ENCODE measurements around the gene GPR18. TPM values are rescaled to one million over a fixed set of nuclear protein-coding genes. Genes with fewer than 3 reads are reported as not detected.

The GPR18 gene
- total RNA-seq, 8 experiments from 2014 or later, result 0.63 to 9.4 (median 1.1) TPM

DNA sequence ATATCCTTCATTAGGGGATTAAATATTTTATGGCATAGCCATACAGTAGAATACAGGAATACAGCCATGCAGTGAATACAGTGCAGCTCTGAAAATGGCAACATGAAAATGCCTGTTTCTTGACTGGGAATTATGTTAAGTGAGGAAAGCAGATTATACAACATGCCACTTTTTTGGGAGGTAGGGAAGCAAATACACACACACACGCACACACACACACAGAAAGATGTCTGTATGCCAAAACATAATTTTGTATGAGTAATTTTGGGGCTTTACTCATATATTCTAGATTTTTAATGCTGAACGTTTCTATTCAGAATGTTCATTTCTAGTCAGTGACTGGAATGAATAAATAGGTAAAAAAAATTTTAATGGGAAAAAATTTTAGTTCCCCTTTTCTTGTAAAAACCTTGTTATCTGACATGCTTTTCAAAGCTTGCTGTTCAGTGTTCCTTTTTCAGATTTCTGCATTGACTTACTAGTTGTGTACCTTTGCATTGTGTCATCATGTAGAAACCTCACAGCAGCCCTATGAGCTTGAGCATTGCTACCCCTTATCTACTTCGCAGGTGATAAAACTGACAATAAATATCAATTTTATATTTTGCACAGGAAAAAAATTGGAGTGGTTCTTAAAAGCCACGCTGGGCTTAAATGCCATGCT is 41.2 kb upstream of the GPR18 start:
- Histone ChIP-seq H3K4me3 (no peak overlapping the region), H3K4me1 (replicated peaks in 1 of 2) (no peaks in the 10 kb centered on the region), H3K27ac (no peak overlapping the region)
- in situ Hi-C loops (cut with MboI; ENCODE audit: low pct_unique_long_range_greater_than_20kb in 2 of 9, low sequenced_read_pairs in 9 of 9, unreplicated experiment in 9 of 9), result no loop called here
- WGBS, 10 experiments, result 86 to 100% (median 96%) methylated on average over 1 to 4 of the region's 4 CpGs; no CpG with 5 or more reads in 1 of the 10 experiments
- no peak for ATAC-seq (replicated peaks in 6 of 8)

- peaks cover 0 to 3% of the 10 kb centered on the region in 2 donors for H3K4me1 ChIP-seq (replicated peaks in 1 of 2)
- no peak overlapping the region for H3K27ac ChIP-seq
- no peak for ATAC-seq (replicated peaks in 6 of 8)
- in situ Hi-C loops (cut with MboI; ENCODE audit: low pct_unique_long_range_greater_than_20kb in 2 of 9, low sequenced_read_pairs in 9 of 9, unreplicated experiment in 9 of 9), result no loop called here
- WGBS, 10 experiments, result 69 to 100% (median 97%) methylated on average over 1 to 2 of the region's 2 CpGs
- H3K4me3 ChIP-seq, result no peak overlapping the region
Measured at GRCh38 chr13:99298056-99298455, 39.9 kb upstream of the GPR18 start.

- in situ Hi-C loops (cut with MboI; ENCODE audit: low pct_unique_long_range_greater_than_20kb in 2 of 9, low sequenced_read_pairs in 9 of 9, unreplicated experiment in 9 of 9), result no loop called here
- ATAC-seq (replicated peaks in 6 of 8), result no peak
- Histone ChIP-seq H3K27ac (no peak overlapping the region), H3K4me1 (replicated peaks in 1 of 2) (peaks cover 0 to 3% of the 10 kb centered on the region in 2 donors), H3K4me3 (no peak overlapping the region)
Measured at GRCh38 chr13:99297331-99297730, 39.2 kb upstream of the GPR18 start.

DNA sequence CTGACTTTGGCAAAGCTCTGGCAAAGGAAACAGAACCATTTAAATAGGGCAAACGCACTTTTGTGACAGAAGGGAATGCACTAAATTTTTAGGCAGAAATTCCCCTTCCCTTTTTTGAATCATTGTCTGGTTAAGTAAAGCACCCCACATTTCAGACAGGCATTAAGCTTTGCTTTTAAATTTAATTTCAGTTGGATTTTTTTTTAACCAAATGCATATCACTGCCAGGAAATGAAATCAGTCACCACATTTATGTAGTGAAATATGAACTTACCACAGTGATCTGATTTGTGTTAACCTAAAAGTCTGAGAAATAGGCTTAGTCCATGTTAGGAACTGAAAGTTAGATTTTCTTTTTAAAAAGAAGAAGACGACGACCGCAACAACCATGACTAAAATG is 38.2 kb upstream of the GPR18 start:
- ATAC-seq (replicated peaks in 6 of 8), result no peak
- Histone ChIP-seq H3K27ac (no peak overlapping the region), H3K4me3 (no peak overlapping the region), H3K4me1 (replicated peaks in 1 of 2) (peaks cover 0 to 3% of the 10 kb centered on the region in 2 donors)
- 94 to 100% (median 97%) methylated on average over 3 to 4 of the region's 4 CpGs for WGBS, 10 experiments
- in situ Hi-C loops (cut with MboI; ENCODE audit: low pct_unique_long_range_greater_than_20kb in 2 of 9, low sequenced_read_pairs in 9 of 9, unreplicated experiment in 9 of 9), result no loop called here

DNA sequence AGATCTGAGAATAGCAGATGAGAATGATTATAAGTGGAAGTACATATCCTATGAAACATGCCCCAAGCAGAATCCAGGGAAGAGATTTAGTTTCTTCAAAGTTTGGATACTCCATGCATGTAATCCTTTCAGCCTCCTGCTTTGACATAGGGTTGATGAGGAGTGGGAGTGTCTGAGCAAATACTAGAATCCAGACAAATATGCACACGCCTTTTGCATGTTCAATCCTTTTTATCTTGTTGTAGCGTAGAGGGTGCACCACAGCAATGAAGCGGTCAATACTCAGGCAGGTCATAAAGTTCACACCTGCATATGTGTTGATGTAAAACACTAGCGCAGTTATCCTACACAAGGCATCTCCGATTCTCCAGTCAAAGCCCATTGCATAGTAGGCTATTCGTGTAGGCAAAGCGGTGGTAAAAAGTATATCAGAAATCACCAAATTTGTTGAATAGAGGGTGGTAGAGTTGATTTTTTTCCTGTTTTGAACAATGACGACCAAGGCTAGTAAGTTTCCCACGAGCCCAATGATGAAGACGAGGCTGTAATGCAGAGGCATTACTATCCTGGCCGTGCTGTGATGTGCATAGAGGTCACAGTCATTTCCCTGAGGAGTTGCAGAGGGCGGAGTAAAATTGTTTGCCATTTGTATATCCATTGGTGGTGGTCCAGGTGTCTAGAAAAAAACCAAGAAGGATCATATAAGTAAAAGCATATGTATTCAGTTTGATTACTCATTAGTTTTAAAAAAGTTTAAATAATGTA is 37.5 kb upstream of the GPR18 start:
- peaks cover 0 to 3% of the 10 kb centered on the region in 2 donors for H3K4me1 ChIP-seq (replicated peaks in 1 of 2)
- no peak for ATAC-seq (replicated peaks in 6 of 8)
- no peak overlapping the region for H3K27ac ChIP-seq
- no peak overlapping the region for H3K4me3 ChIP-seq
- WGBS, 10 experiments, result 75 to 98% (median 94%) methylated on average over 2 to 11 of the region's 12 CpGs; no CpG with 5 or more reads in 1 of the 10 experiments
- in situ Hi-C loops (cut with MboI; ENCODE audit: low pct_unique_long_range_greater_than_20kb in 2 of 9, low sequenced_read_pairs in 9 of 9, unreplicated experiment in 9 of 9), result no loop called here

- no peak overlapping the region for H3K27ac ChIP-seq
- in situ Hi-C loops (cut with MboI; ENCODE audit: low pct_unique_long_range_greater_than_20kb in 2 of 9, low sequenced_read_pairs in 9 of 9, unreplicated experiment in 9 of 9), result no loop called here
- WGBS, 10 experiments, result 50 to 100% (median 87%) methylated on average over 4 to 7 of the region's 7 CpGs
- peaks cover 0 to 3% of the 10 kb centered on the region in 2 donors for H3K4me1 ChIP-seq (replicated peaks in 1 of 2)
- no peak overlapping the region for H3K4me3 ChIP-seq
- ATAC-seq (replicated peaks in 6 of 8), result no peak
Measured at GRCh38 chr13:99294958-99295357, 36.8 kb upstream of the GPR18 start.

- Histone ChIP-seq H3K4me1 (replicated peaks in 1 of 2) (peaks cover 0 to 3% of the 10 kb centered on the region in 2 donors), H3K4me3 (no peak overlapping the region), H3K27ac (no peak overlapping the region)
- no peak for ATAC-seq (replicated peaks in 6 of 8)
- in situ Hi-C loops (cut with MboI; ENCODE audit: low pct_unique_long_range_greater_than_20kb in 2 of 9, low sequenced_read_pairs in 9 of 9, unreplicated experiment in 9 of 9), result no loop called here
Measured at GRCh38 chr13:99294198-99294597, 36.0 kb upstream of the GPR18 start.

GRCh38 chr13:99293178-99293577 is 35.0 kb upstream of the GPR18 start:
- no peak for ATAC-seq (replicated peaks in 6 of 8)
- H3K27ac ChIP-seq, result no peak overlapping the region
- peaks cover 0 to 3% of the 10 kb centered on the region in 2 donors for H3K4me1 ChIP-seq (replicated peaks in 1 of 2)
- 88 to 100% (median 100%) methylated on average over 1 to 2 of the region's 2 CpGs; no CpG with 5 or more reads in 4 of the 10 experiments for WGBS, 10 experiments
- no peak overlapping the region for H3K4me3 ChIP-seq
- in situ Hi-C loops (cut with MboI; ENCODE audit: low pct_unique_long_range_greater_than_20kb in 2 of 9, low sequenced_read_pairs in 9 of 9, unreplicated experiment in 9 of 9), result no loop called here

DNA sequence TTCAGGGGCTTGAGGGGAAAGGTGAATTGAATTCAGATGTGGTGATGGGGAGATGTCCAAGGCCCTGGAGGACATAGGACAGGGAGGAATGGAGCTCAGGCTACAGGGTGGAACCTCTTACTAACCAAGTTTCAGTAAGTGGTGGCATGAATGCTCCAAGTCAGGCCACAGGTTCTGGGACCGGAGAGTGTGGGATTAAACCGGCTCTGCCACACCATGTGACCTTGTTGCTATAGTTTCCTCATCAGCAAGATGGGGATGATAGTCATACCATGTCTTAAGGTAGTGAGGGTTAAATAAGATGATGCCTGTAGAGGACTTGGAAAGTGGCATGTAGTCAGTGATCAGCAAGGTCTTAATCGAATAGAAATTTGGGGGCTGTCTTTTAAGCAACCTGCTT is 32.7 kb upstream of the GPR18 start:
- Histone ChIP-seq H3K4me1 (replicated peaks in 1 of 2) (peaks cover 0 to 3% of the 10 kb centered on the region in 2 donors), H3K4me3 (no peak overlapping the region), H3K27ac (no peak overlapping the region)
- 27 to 100% (median 80%) methylated on average over 1 to 3 of the region's 3 CpGs; no CpG with 5 or more reads in 3 of the 10 experiments for WGBS, 10 experiments
- in situ Hi-C loops (cut with MboI; ENCODE audit: low pct_unique_long_range_greater_than_20kb in 2 of 9, low sequenced_read_pairs in 9 of 9, unreplicated experiment in 9 of 9), result no loop called here
- ATAC-seq (replicated peaks in 6 of 8), result no peak

GRCh38 chr13:99289674-99290337 is 31.6 kb upstream of the GPR18 start:
- 86 to 100% (median 100%) methylated on average over 1 to 6 of the region's 7 CpGs; no CpG with 5 or more reads in 2 of the 10 experiments for WGBS, 10 experiments
- in situ Hi-C loops (cut with MboI; ENCODE audit: low pct_unique_long_range_greater_than_20kb in 2 of 9, low sequenced_read_pairs in 9 of 9, unreplicated experiment in 9 of 9), result no loop called here
- no peak overlapping the region for H3K27ac ChIP-seq
- no peak overlapping the region for H3K4me3 ChIP-seq
- H3K4me1 ChIP-seq (replicated peaks in 1 of 2), result peaks cover 0 to 3% of the 10 kb centered on the region in 2 donors
- no peak for ATAC-seq (replicated peaks in 6 of 8)

- ATAC-seq (replicated peaks in 6 of 8), result no peak
- Histone ChIP-seq H3K4me3 (no peak overlapping the region), H3K27ac (no peak overlapping the region), H3K4me1 (replicated peaks in 1 of 2) (peaks cover 0 to 3% of the 10 kb centered on the region in 2 donors)
- in situ Hi-C loops (cut with MboI; ENCODE audit: low pct_unique_long_range_greater_than_20kb in 2 of 9, low sequenced_read_pairs in 9 of 9, unreplicated experiment in 9 of 9), result no loop called here
- 75 to 100% (median 94%) methylated on average over 1 to 2 of the region's 2 CpGs; no CpG with 5 or more reads in 2 of the 10 experiments for WGBS, 10 experiments
Measured at GRCh38 chr13:99289271-99289670, 31.1 kb upstream of the GPR18 start.

DNA sequence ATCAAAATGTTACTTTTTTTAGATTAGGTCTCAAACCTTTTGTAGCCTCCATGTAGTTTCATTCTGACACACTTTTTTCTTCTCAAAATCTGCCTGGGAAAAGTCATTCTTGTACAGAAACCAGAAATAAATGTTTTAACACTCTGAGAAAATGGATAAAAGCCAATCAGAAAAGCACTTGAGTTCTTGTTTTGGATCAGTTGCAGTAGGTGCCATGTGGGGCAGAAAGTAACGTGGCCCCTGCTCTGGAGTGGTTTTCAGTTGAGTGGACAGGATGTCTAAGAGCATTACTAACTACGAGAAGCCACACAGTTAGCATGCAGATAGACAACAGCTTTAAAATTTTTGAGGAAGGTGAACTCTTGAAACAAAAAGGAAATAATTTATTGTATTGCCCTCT is 29.9 kb upstream of the GPR18 start:
- in situ Hi-C loops (cut with MboI; ENCODE audit: low pct_unique_long_range_greater_than_20kb in 2 of 9, low sequenced_read_pairs in 9 of 9, unreplicated experiment in 9 of 9), result no loop called here
- no peak overlapping the region for H3K27ac ChIP-seq
- no peak for ATAC-seq (replicated peaks in 6 of 8)
- H3K4me1 ChIP-seq (replicated peaks in 1 of 2), result no peaks in the 10 kb centered on the region
- 83 to 100% (median 100%) methylated on average over 1 to 2 of the region's 2 CpGs; no CpG with 5 or more reads in 3 of the 10 experiments for WGBS, 10 experiments
- no peak overlapping the region for H3K4me3 ChIP-seq

- Histone ChIP-seq H3K4me3 (no peak overlapping the region), H3K27ac (no peak overlapping the region), H3K4me1 (replicated peaks in 1 of 2) (no peaks in the 10 kb centered on the region)
- 88 to 100% (median 97%) methylated on average over 1 to 4 of the region's 4 CpGs; no CpG with 5 or more reads in 2 of the 10 experiments for WGBS, 10 experiments
- no peak for ATAC-seq (replicated peaks in 6 of 8)
- in situ Hi-C loops (cut with MboI; ENCODE audit: low pct_unique_long_range_greater_than_20kb in 2 of 9, low sequenced_read_pairs in 9 of 9, unreplicated experiment in 9 of 9), result no loop called here
Measured at GRCh38 chr13:99287551-99287950, 29.4 kb upstream of the GPR18 start.
